ENCODE results near the gene ZFYVE27. TPM values are rescaled to one million over a fixed set of nuclear protein-coding genes. Genes with fewer than 3 reads are reported as not detected.

Gene ZFYVE27
- total RNA-seq, 1 donor from 2014 or later: 33.9 TPM

DNA sequence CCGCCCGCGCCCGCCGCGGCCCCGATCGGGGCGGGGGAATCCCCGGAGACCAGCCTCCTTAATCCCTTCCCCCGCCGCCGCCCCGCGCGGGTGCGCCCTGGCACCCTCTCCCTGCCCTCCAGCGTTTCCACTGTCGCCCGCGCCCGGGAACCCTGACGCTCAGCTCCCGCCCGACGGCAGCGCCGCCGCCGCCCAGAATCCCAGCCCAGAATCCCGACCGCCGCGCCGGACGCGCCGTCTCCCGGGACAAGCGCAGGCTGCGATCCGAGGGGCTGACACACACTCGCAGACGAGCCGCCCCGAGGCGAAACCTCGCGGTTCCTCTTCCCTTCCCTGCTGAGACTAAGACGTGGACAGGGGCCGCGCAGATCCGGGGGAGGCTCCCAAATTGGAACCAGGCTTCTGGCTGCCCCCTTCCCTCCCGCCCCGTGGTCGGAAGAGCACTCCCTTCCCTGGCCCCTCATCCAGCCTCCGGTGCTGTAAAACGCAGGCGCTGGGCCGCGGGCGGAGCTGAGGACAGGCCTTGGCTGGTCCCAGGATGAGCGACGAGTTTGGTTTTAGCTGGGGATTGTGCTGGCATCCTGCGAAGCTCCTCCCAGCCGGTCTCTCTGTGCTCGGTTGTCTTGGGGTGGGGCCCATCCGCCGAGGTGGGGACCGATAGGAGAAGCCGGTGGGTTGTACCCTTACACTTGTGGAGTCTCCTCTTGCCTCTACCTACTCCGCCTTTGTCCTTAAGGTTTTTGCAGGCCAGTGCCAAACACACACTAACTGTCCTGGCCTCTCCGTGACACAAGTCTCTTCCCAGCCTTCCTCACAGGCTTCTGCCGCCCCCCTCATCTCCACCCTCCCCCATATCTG, 22.3 kb upstream of the ZFYVE27 start:
- intact Hi-C loops (cut with micrococcal nuclease): loop anchor here (2.0 kb wide), 2 partner anchors 22 to 28 kb away; partner anchors contain the start of genes AVPI1 and ZFYVE27

- intact Hi-C loops (cut with micrococcal nuclease): loop anchor here (2.0 kb wide), 2 partner anchors 21 to 29 kb away; partner anchors contain the start of genes AVPI1 and ZFYVE27
Measured at GRCh38 chr10:97715259-97715874, 21.6 kb upstream of the ZFYVE27 start.

- intact Hi-C loops (cut with micrococcal nuclease): no loop called here
Measured at GRCh38 chr10:97717627-97718026, 19.3 kb upstream of the ZFYVE27 start.

DNA sequence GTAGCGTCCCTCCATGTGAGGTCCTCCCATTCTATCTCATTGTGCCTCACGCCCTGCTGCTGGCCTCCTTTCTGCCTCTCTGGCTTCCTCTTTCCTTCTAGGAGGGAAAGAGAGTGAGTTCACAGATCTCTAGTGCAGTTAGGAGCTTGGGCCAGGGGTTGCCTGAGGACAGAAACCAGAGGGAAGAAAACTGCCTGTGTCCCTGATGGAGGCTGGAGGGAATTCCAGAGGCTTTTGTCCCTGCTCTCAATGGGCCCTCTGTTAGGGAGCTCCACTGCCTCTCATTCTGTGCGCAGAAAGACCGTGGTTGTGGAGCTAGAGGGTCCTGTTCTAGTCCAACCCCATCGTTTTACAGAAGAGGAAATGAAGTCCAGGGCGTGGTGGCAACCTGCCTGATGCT, 18.8 kb upstream of the ZFYVE27 start:
- intact Hi-C loops (cut with micrococcal nuclease): no loop called here

- intact Hi-C loops (cut with micrococcal nuclease): no loop called here
Measured at GRCh38 chr10:97718659-97719142, 18.2 kb upstream of the ZFYVE27 start.

- intact Hi-C loops (cut with micrococcal nuclease): no loop called here
Measured at GRCh38 chr10:97719602-97720001, 17.3 kb upstream of the ZFYVE27 start.

DNA sequence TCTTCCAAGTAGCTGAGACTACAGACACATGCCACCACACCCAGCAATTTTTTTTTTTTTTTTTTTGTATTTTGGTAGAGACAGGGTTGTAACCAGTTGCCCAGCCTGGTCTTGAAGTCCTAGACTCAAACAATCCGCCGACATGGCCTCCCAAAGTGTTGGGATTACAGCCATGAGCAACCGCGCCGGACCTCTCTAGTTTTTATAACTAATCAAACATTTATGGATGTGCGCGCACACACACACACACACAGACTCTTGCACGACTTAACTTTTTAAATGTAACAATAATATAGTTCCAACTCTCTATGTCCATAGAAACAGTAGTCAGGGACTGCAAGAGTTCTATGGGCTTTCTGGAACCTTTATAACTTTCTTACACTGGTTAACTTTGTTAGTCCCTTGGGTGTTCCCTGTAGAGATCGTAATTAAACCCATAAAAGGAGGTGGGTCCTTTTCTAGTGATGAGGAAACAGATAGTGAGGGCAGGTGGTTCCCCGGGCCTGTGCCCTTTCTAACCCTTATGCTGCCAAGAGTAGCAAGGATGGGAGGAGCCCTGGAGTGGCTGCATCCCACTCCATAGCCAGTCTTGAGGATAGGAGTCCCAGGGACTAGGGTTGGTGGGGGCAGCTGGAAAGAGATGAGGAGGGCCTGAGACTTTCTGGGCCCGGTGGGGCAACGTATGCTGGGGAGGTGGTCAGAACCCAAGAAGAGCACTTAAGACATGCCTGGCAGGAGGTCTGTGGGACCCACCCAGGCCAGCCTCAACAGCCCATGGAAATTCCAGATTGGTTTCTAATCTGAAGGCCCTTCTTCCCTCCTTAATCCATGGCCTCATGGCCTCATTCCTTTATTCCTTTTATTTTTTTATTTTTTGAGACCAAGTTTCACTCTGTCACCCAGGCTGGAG, 14.8 kb upstream of the ZFYVE27 start:
- intact Hi-C loops (cut with micrococcal nuclease): no loop called here

DNA sequence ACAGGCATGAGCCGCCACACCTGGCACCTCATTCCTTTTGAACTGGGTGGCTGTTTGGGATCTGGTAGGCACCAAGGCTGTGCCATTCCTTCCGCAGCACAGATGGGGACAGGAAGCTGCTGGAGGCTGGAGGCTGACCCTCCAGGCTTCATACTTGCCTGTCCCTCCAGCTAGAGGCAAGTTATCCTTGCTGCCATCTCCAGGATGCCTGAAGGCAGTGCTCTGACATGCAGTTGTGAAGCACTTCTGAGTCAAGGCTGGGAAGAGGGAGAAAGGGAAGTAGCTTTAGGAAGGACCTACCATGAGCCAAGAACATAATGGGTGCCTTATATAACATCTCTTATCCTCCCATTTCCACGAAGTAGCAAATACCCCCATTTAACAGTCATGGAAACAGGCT, 13.9 kb upstream of the ZFYVE27 start:
- intact Hi-C loops (cut with micrococcal nuclease): no loop called here

DNA sequence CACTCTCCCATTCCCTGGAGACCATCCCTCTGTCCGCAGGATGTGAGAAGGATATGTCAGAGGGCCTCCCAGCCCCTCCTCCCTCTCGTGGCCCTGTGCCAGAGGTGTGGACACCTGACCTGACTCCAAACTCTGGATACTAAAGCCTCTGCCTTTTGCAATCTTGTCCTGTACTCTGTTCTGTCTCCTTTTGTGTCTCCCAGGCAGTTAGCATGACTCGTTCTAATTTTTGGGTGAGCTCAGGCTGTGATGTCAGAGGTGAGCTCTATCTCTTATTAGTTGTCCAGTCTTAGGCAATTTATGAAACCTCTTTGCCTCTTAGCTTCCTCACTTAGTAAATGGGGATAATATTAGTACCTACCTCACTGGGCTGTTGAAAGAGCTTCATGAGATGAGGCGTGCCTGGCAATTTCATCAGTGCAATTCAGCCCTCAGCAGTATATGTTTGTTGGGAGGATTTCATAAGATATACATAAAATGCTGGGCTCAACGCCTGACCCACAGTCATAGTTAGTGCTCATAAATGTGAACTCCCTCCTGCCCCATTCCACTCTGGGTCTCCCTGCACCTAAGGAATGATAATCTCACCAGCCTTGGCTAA, 12.5 kb upstream of the ZFYVE27 start:
- intact Hi-C loops (cut with micrococcal nuclease): no loop called here

DNA sequence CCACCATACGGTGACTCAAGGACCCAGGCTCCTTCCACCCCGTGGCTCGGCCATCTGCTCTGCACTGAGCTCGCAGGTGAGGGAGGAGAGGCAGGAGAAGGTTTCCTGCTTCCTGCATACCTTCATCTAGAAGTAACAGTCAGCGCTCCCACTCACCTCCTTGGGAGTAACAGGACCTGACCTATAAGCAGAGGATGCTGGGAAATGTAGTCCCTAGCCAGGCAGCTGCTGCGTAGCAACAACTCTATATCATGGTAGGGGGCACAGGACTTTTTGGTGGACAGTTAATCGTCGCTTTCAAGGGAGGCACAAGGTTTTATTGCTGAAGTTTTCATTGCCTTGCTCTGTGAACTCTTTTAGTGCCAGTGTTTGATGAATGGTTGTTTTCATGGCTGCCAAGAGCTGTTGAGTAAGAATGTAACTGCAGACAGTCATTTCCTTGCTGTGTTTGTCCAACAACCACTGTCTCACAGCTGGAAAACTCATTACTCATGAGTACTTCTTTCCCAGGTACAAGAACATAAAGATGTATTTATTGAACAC, 10.2 kb upstream of the ZFYVE27 start:
- intact Hi-C loops (cut with micrococcal nuclease): no loop called here

- intact Hi-C loops (cut with micrococcal nuclease): no loop called here
Measured at GRCh38 chr10:97729014-97729413, 7.9 kb upstream of the ZFYVE27 start.

- intact Hi-C loops (cut with micrococcal nuclease): loop anchor here (1.0 to 10.0 kb wide), 5 partner anchors 22 to 307 kb away; partner anchors contain the start of genes ANKRD2 and PGAM1
Measured at GRCh38 chr10:97731346-97732051, 5.4 kb upstream of the ZFYVE27 start.

GRCh38 chr10:97732052-97732359, 4.9 kb upstream of the ZFYVE27 start:
- intact Hi-C loops (cut with micrococcal nuclease): loop anchor here (5.0 to 10.0 kb wide), 2 partner anchors 160 to 307 kb away; partner anchors contain the start of genes ANKRD2 and PGAM1

DNA sequence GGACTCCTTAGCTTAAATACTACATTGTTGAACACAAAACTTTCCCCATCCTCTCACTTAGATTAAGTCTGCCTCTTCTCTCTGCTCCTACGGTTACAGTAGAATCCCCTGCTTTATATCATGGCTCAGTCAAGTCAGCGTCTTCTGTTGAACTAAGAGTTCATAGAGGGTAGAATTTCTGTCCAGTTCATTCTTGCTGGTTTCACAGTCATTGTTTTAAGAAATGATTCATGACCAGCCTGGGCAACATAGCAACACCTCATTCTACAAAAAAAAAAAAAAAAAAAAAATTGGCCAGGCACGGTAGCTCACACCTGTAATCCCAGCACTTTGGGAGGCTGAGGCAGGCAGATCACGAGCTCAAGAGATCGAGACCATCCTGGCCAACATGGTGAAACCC, 3.7 kb upstream of the ZFYVE27 start:
- intact Hi-C loops (cut with micrococcal nuclease): loop anchor here (5.0 to 10.0 kb wide), 2 partner anchors 161 to 308 kb away; partner anchors contain the start of genes ANKRD2 and PGAM1

GRCh38 chr10:97734021-97734420, 2.9 kb upstream of the ZFYVE27 start:
- intact Hi-C loops (cut with micrococcal nuclease): loop anchor here (5.0 to 10.0 kb wide), 2 partner anchors 162 to 309 kb away; partner anchors contain the start of genes ANKRD2 and PGAM1

DNA sequence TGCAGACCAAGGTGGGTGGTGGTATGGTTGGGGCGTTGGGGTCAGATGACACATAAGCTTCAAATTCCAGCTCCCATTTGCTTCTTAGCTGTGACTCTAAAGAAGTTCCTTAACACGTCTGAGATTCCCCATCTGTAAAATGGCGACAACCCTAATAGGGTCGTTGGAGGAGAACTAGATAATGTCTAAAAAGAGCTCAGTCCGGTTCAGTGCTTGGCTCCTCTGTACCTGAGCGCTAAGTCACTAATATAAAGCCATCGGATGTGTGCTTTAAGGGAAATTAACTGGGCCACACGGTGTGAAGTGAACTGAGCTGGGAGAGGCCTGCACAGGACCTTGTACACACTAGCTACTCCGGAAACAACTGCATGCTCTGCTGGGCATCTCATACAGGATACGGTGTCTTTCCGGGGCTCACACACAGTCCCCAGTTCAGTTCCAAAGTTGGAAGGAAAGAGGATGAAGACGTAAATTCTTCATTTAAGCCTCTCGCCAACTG, 476 bp upstream of the ZFYVE27 start:
- intact Hi-C loops (cut with micrococcal nuclease): loop anchor here (2.0 to 10.0 kb wide), 4 partner anchors 22 to 312 kb away; partner anchors contain the start of genes MORN4 and PGAM1

DNA sequence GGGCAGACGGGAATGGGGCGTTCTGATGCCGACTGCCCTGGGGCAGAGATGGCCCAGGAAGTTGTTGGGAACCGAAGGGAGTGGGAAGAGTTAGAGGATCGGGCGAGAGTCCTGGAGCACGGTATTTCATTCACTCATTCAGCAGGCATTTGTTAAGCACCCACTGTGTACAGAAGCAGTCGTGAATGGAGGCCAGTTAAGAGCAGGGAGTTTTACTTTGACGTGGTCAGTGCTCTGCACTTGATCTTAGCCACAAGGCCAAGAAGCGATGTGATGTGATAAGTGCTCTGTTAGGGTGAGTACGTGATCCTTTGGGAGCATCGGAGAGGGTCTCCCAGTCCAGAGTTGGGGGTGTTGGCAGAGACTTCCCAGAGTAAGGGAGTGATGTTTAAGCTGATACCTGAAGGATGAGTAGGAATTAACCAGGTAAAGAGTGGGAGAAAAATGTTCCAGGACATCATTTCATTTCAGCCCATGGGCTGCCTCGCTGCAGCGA, 890 bp downstream of the ZFYVE27 start:
- intact Hi-C loops (cut with micrococcal nuclease): loop anchor here (1.0 to 10.0 kb wide), 7 partner anchors 23 to 396 kb away; partner anchors contain the start of genes AVPI1, MMS19, MORN4 and PGAM1

DNA sequence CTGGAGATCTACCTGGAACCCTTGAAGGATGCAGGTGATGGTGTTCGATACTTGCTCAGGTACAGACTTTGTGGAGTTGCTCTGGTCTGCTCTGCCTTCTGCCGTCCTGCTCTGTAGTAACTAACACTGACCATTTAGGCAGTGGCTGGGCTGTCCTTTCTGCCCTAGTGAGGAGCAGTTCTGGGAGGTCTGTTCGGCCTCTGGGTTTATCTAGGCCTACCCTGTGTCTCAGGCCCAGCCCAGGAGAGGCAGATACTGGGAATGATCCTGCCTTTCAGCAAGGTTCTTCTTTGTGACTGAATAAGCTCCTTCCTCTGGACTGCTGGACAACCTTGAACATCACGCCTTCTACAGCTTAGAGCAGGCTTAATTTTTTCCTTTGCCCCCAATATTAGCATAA, 1.7 kb downstream of the ZFYVE27 start:
- intact Hi-C loops (cut with micrococcal nuclease): loop anchor here (10.0 kb wide), 1 partner anchor 314 kb away; the partner anchor contains the start of gene PGAM1

- intact Hi-C loops (cut with micrococcal nuclease): no loop called here
Measured at GRCh38 chr10:97740613-97741012, 3.7 kb downstream of the ZFYVE27 start.
